PC-9 (cell line): ENCODE results near the gene RNF38. TPM values are rescaled to one million over a fixed set of nuclear protein-coding genes. Genes with fewer than 3 reads are reported as not detected.
A peak's percentile ranks its signal among the peaks of the same experiment; 100 is the strongest.

ENCODE experiments used
- BruUV-seq: library from RNA; stranded (reverse); fragments of 400-500 nt; replicated peaks from 2 replicates; lab custom pipeline; 2021; lab: Mats Ljungman, UMichigan
- CTCF ChIA-PET: fragments of 300-600 bp; sonication (Branson Sonifier 250); formaldehyde crosslinking; loops from one replicate; lab custom pipeline; 2022; ENCODE audit warnings: antibody characterized with exemption; lab: Charles Lee
- POLR2A ChIA-PET: fragments of 300-600 bp; sonication (Branson Sonifier 250); formaldehyde crosslinking; loops from one replicate; lab custom pipeline; 2022; ENCODE audit warnings: antibody characterized with exemption; ENCODE audit not compliant: unreplicated experiment; lab: Charles Lee
- DNase-seq, 2 experiments: peaks; one replicate each; pipeline versions ENCODE4 v3.0.0 to v3.0.0-alpha.2; 2015 to 2022; ENCODE audit warnings: mixed read lengths in 1 of 2
- H2AFZ ChIP-seq: fragments of 200-600 bp; sonication (generic); 2 replicates; pipeline ENCODE4 v1.8.1; 2017; ENCODE audit warnings: antibody characterized with exemption
- H3F3A ChIP-seq: fragments of 200-600 bp; sonication (generic); 2 replicates; pipeline ENCODE4 v1.8.1; 2017; ENCODE audit warnings: antibody characterized with exemption, mild to moderate bottlenecking, low read depth; ENCODE audit not compliant: insufficient read depth
- H3K27ac ChIP-seq: fragments of 200-600 bp; sonication (generic); 2 replicates; pipeline ENCODE4 v1.6.1; 2016; ENCODE audit warnings: mixed run types
- H3K27me3 ChIP-seq: fragments of 200-600 bp; sonication (generic); 2 replicates; pipeline ENCODE4 v1.6.1; 2016; ENCODE audit warnings: low read depth, mixed run types; ENCODE audit not compliant: insufficient read depth
- H3K36me3 ChIP-seq: fragments of 200-600 bp; sonication (generic); 2 replicates; pipeline ENCODE4 v1.6.1; 2016; ENCODE audit warnings: low read depth, mixed run types
- H3K4me1 ChIP-seq: fragments of 200-600 bp; sonication (generic); replicated peaks from 2 replicates; pipeline ENCODE4 v1.6.1; 2016; ENCODE audit warnings: mixed run types; ENCODE audit not compliant: insufficient read depth
- H3K4me2 ChIP-seq: fragments of 200-600 bp; sonication (generic); 2 replicates; pipeline ENCODE4 v1.6.1; 2017; ENCODE audit warnings: mixed run types
- H3K4me3 ChIP-seq: fragments of 200-600 bp; sonication (generic); 2 replicates; pipeline ENCODE4 v1.6.1; 2016; ENCODE audit warnings: mixed run types
- H3K79me2 ChIP-seq: fragments of 200-600 bp; sonication (generic); 2 replicates; pipeline ENCODE4 v1.6.1; 2017; ENCODE audit warnings: low read depth, mixed run types
- H3K9me2 ChIP-seq: fragments of 200-600 bp; sonication (generic); 2 replicates; pipeline ENCODE4 v1.8.1; 2017; ENCODE audit warnings: mild to moderate bottlenecking; ENCODE audit not compliant: insufficient read depth
- H3K9me3 ChIP-seq: fragments of 200-600 bp; sonication (generic); 2 replicates; pipeline ENCODE4 v1.8.1; 2016; ENCODE audit warnings: low read depth; ENCODE audit not compliant: insufficient read depth
- H4K20me1 ChIP-seq: fragments of 200-600 bp; sonication (generic); 2 replicates; pipeline ENCODE4 v1.8.1; 2017; ENCODE audit not compliant: insufficient read depth
- EZH2 ChIP-seq: fragments of 200-600 bp; sonication (generic); IDR thresholded peaks from 2 replicates; pipeline ENCODE4 v1.8.0; 2017; ENCODE audit warnings: antibody characterized with exemption, low read depth
- intact Hi-C: fragments of 100-400 bp; cut with micrococcal nuclease; formaldehyde crosslinking; loops from one replicate; pipeline ENCODE4 v1.10.0; 2022; ENCODE audit not compliant: unreplicated experiment
- total RNA-seq: library from RNA; stranded (reverse); gene quantifications from 2 replicates; pipeline ENCODE4 v1.2.3, GENCODE V29; 2021
- TF ChIP-seq, protein P1 (sequence below): fragments of 200-600 bp; sonication (generic); conservative IDR thresholded peaks from 2 replicates; pipeline ENCODE4 v1.6.1; 2017; ENCODE audit warnings: mixed run types, antibody characterized with exemption, mild to moderate bottlenecking, moderate library complexity

Gene RNF38
- total RNA-seq, 1 experiment from 2014 or later, result 17.5 TPM

DNA sequence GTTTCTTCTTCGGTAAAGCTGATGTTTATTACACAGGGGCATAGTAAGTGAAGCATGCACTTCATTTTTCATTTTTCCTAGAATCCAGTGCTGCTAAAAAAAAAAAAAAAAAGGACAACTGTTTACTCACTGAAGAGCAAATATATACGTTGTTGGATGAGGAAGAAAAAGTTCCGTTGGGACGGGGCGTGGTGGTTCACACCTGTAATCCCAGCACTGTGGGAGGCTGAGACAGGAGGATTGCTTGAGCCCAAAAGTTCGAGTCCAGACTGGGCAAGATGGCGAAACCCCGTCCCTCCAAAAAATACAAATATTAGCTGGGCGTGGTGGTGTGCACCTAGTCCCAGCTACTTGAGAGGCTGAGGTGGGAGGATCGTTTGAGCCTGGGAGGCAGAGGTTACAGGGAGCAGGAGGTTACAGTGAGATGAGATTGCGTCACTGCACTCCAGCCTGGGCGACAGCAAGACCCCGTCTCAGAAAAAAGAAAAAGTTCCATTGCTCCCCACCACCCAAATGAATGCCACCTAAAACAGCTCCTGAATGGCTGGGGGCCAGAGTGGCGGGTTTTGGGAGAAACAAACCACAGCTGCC lies 81.8 kb downstream of the RNF38 start:
- intact Hi-C loops, result no loop called here
- Histone ChIP-seq H3K79me2 (no peaks in the 10 kb centered on the region), H3F3A (peaks cover 51% of the 10 kb centered on the region), H3K27ac (peak overlapping the region; percentile 95), H3K9me3 (no peaks in the 10 kb centered on the region), H3K4me2 (peak overlapping the region; percentile 68), H3K9me2 (no peaks in the 10 kb centered on the region), H4K20me1 (no peaks in the 10 kb centered on the region), H3K36me3 (no peaks in the 10 kb centered on the region), H3K4me1 (peaks cover 61% of the 10 kb centered on the region), H3K27me3 (no peaks in the 10 kb centered on the region), H2AFZ (no peak overlapping the region), H3K4me3 (no peak overlapping the region)
- BruUV-seq, result TSS peak; percentile 89
- ChIA-PET CTCF (interaction anchor here (0.7 kb wide), 1 partner anchor 45 kb away, joined by 10 read pairs; no protein-coding TSS in a partner anchor), POLR2A (interaction anchor here (0.6 kb wide), 1 partner anchor 18 kb away, joined by 3 read pairs; no protein-coding TSS in a partner anchor)
- no peak for TF ChIP-seq EZH2
- TF ChIP-seq, protein P1, sequence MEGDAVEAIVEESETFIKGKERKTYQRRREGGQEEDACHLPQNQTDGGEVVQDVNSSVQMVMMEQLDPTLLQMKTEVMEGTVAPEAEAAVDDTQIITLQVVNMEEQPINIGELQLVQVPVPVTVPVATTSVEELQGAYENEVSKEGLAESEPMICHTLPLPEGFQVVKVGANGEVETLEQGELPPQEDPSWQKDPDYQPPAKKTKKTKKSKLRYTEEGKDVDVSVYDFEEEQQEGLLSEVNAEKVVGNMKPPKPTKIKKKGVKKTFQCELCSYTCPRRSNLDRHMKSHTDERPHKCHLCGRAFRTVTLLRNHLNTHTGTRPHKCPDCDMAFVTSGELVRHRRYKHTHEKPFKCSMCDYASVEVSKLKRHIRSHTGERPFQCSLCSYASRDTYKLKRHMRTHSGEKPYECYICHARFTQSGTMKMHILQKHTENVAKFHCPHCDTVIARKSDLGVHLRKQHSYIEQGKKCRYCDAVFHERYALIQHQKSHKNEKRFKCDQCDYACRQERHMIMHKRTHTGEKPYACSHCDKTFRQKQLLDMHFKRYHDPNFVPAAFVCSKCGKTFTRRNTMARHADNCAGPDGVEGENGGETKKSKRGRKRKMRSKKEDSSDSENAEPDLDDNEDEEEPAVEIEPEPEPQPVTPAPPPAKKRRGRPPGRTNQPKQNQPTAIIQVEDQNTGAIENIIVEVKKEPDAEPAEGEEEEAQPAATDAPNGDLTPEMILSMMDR, result no peak
- no peak for DNase-seq

DNA sequence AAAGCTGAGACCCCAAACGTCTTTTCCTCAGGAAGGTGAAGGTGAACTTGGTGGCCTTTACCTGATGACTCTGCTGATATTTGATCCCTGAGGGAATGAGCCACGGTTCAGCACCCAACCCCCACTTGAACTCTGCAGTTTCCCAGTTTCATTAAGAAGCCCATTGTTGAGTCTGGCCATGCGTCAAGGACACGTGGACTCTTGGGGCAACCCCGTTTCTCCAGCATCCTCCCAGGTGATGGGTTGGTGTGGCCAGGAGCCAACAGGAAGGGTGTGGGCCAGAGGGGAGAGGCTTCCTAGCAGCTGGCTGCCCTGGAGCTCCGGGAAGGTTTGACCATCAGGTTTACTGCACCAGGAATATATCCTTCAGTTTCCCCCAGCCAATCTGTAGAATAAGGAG lies 82.3 kb downstream of the RNF38 start:
- Histone ChIP-seq H3K27ac (peak overlapping the region; percentile 95), H3K4me3 (no peak overlapping the region), H3K9me2 (no peaks in the 10 kb centered on the region), H3K4me2 (peak overlapping the region; percentile 68), H4K20me1 (no peaks in the 10 kb centered on the region), H3K27me3 (no peaks in the 10 kb centered on the region), H3K4me1 (peaks cover 61% of the 10 kb centered on the region), H2AFZ (no peak overlapping the region), H3K36me3 (no peaks in the 10 kb centered on the region), H3F3A (peaks cover 51% of the 10 kb centered on the region), H3K79me2 (no peaks in the 10 kb centered on the region), H3K9me3 (no peaks in the 10 kb centered on the region)
- intact Hi-C loops, result loop anchor here (1.0 kb wide), 1 partner anchor 20 kb away; no protein-coding TSS in a partner anchor
- peak; percentile 89 to 96 for DNase-seq
- CTCF ChIA-PET, result interaction anchor here (0.7 kb wide), 1 partner anchor 44 kb away, joined by 10 read pairs; no protein-coding TSS in a partner anchor
- TF ChIP-seq, protein P1, result no peak
- TF ChIP-seq EZH2, result no peak
- no TSS peak for BruUV-seq
- POLR2A ChIA-PET, result interaction anchor here (0.6 kb wide), 1 partner anchor 169 kb away, joined by 4 read pairs; no protein-coding TSS in a partner anchor

DNA sequence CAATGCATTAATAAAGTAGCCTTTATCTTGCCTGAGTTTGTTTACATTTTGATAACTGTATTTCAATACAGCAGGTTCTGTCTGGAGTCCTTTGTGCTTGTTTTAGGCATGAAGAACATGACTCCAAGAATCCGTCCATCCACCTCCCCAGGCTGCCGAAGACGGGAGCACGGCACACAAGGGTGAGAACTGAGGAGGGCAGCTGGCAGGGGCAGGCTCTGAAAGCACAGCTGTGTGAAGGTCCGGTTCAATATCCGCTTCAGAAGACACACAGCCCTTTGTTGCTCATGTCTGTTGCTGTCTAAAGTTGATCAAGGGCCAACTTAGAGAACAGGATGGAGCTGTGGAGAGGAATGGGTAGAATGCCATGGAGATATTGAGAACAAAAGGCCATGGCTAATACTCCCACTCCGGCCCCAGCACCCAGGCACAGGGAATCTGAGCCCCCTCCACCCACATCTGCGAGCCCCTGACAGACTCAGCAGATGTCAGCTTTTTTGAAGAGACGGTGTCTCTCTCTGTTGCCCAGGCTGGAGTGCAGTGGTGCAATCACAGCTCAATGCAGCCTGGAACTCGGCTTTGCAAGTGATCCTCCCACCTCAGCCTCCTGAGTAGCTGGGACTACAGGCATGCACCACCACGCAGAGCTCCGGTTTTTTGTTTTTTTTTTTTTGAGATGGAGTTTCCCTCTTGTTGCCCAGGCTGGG lies 83.3 kb downstream of the RNF38 start:
- TF ChIP-seq, protein P1, result no peak
- no peak for TF ChIP-seq EZH2
- peak overlapping the region; percentile 95 for H3K27ac ChIP-seq
- no peak overlapping the region for H3K4me3 ChIP-seq
- POLR2A ChIA-PET, result interaction anchor here (0.6 kb wide), 1 partner anchor 127 kb away, joined by 4 read pairs; no protein-coding TSS in a partner anchor
- H3K27me3 ChIP-seq, result no peaks in the 10 kb centered on the region
- CTCF ChIA-PET, result no interaction called here
- DNase-seq, result no peak
- peaks cover 61% of the 10 kb centered on the region for H3K4me1 ChIP-seq
- no peak overlapping the region for H2AFZ ChIP-seq
- H3K79me2 ChIP-seq, result no peaks in the 10 kb centered on the region
- no TSS peak for BruUV-seq
- no peaks in the 10 kb centered on the region for H3K36me3 ChIP-seq
- intact Hi-C loops, result loop anchor here (1.0 kb wide), 1 partner anchor 19 kb away; no protein-coding TSS in a partner anchor
- no peaks in the 10 kb centered on the region for H3K9me3 ChIP-seq
- H4K20me1 ChIP-seq, result no peaks in the 10 kb centered on the region
- no peak overlapping the region for H3K4me2 ChIP-seq
- peaks cover 48% of the 10 kb centered on the region for H3F3A ChIP-seq
- H3K9me2 ChIP-seq, result no peaks in the 10 kb centered on the region
